Uterus (tissue), 2 donors: Measurements from ENCODE around the gene LNX2.

Source experiments
- CTCF ChIP-seq, 4 experiments: fragments of 200-600 bp in 2 of 4; fragments of 450-650 bp in 2 of 4; sonication (generic) in 2 of 4; IDR thresholded peaks; one replicate each; pipeline ENCODE4 v1.5.1; 2016 to 2019; ENCODE audit warnings: antibody characterized with exemption in 4 of 4, mild to moderate bottlenecking in 2 of 4, moderate library complexity in 1 of 4
- POLR2A ChIP-seq, 2 donors: fragments of 450-650 bp; IDR thresholded peaks; one replicate each; pipeline ENCODE4 v1.6.1; 2016; ENCODE audit warnings: antibody characterized with exemption in 2 of 2, mild to moderate bottlenecking in 1 of 2, moderate library complexity in 1 of 2

GRCh38 chr13:27605610-27606200, 14.6 kb downstream of the LNX2 start:
- no peak for TF ChIP-seq CTCF (IDR thresholded peaks at IDR 0.05)
- no peak for TF ChIP-seq POLR2A (IDR thresholded peaks at IDR 0.05)
